ENCODE results near the gene ZNF740.

ZNF740 gene

DNA sequence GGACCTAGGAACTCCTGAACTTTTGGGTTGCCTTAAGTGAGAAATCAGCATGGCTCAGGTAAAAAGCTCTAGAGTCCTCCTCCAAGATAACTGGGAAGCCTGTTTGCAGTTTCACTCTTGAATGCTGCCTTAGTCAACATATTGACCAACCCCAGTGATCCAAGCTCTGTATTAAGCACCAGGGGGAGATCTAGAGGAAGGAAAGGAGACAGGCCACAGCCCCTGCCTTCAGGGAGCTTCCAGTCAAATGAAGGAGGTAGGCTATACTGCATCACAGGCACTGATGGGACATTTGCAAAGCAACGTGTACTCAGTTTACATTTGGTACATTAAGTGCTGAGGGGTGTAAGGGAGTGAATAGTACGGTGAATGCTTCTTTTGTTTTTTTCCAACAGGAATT, 1.4 kb downstream of the ZNF740 start:
- H3K36me3 ChIP-seq (ENCODE audit: control insufficient read depth, insufficient read depth, low read length): no peaks in the 10 kb centered on the region
- no peaks in the 10 kb centered on the region for H3K9me3 ChIP-seq (ENCODE audit: control insufficient read depth, low read length)
- no peak overlapping the region for H3K27ac ChIP-seq
- H3K4me3 ChIP-seq (ENCODE audit: low read depth, low read length): peak overlapping the region; percentile 72
- no peaks in the 10 kb centered on the region for H3K27me3 ChIP-seq (ENCODE audit: control insufficient read depth, insufficient read depth, low read length)
- no peak for TF ChIP-seq CTCF (IDR thresholded peaks at IDR 0.05)
- H3K4me2 ChIP-seq (ENCODE audit: low read length): peak overlapping the region; percentile 79
- no peak overlapping the region for H3K9ac ChIP-seq
- peaks cover 10% of the 10 kb centered on the region for H3K79me2 ChIP-seq
- peaks cover 50% of the 10 kb centered on the region for H3K4me1 ChIP-seq
- H2AFZ ChIP-seq: no peak overlapping the region

DNA sequence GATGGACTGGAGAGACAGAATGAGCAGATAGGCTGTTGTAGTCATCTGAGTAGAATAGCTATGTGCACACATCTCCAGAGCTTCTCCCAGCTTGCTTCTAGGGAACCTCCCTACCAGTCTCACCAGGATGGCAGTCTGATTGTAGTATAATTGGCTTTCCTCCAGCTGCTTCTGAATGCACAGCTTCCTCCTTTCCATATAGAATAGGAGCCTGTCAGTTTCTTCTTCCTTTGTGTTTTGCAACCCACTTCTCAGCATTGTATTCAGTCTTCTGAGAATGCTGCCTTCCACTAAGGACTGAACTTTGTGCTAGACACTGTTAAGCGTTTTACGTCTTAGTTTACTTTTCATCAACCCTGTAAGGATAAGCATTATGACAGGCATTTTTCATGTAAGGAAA, 2.4 kb downstream of the ZNF740 start:
- no peak overlapping the region for H3K9ac ChIP-seq
- no peak for TF ChIP-seq CTCF (IDR thresholded peaks at IDR 0.05)
- peaks cover 54% of the 10 kb centered on the region for H3K4me1 ChIP-seq
- no peaks in the 10 kb centered on the region for H3K27me3 ChIP-seq (ENCODE audit: control insufficient read depth, insufficient read depth, low read length)
- H3K4me3 ChIP-seq (ENCODE audit: low read depth, low read length): no peak overlapping the region
- no peaks in the 10 kb centered on the region for H3K9me3 ChIP-seq (ENCODE audit: control insufficient read depth, low read length)
- no peak overlapping the region for H3K27ac ChIP-seq
- peak overlapping the region; percentile 25 for H3K4me2 ChIP-seq (ENCODE audit: low read length)
- no peak overlapping the region for H2AFZ ChIP-seq
- H3K79me2 ChIP-seq: peaks cover 10% of the 10 kb centered on the region
- no peaks in the 10 kb centered on the region for H3K36me3 ChIP-seq (ENCODE audit: control insufficient read depth, insufficient read depth, low read length)

DNA sequence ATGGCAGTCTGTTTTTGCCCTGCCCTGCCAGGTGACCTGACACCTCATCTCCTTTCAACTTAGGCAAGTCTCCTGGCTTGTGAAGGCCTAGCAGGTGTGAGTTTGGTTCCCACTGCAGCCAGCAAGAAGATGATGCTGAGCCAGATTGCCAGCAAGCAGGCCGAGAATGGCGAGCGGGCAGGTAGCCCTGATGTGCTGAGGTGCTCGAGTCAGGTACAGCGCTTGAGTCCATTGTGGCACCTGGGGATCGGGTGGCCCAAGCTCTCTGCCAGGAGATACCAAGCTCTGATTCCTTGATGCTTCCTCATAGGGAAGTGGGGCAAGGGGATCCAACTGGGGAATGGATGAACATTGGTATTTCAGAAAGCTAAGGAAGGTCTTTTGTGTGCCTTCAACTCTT, 4.3 kb downstream of the ZNF740 start:
- Histone ChIP-seq H3K36me3 (ENCODE audit: control insufficient read depth, insufficient read depth, low read length) (no peaks in the 10 kb centered on the region), H3K27ac (no peak overlapping the region), H3K27me3 (ENCODE audit: control insufficient read depth, insufficient read depth, low read length) (no peaks in the 10 kb centered on the region), H3K4me3 (ENCODE audit: low read depth, low read length) (no peak overlapping the region), H3K4me2 (ENCODE audit: low read length) (no peak overlapping the region), H3K9ac (no peak overlapping the region), H3K4me1 (peaks cover 50% of the 10 kb centered on the region), H3K9me3 (ENCODE audit: control insufficient read depth, low read length) (no peaks in the 10 kb centered on the region), H3K79me2 (peaks cover 6% of the 10 kb centered on the region), H2AFZ (no peak overlapping the region)
- no peak for TF ChIP-seq CTCF (IDR thresholded peaks at IDR 0.05)

DNA sequence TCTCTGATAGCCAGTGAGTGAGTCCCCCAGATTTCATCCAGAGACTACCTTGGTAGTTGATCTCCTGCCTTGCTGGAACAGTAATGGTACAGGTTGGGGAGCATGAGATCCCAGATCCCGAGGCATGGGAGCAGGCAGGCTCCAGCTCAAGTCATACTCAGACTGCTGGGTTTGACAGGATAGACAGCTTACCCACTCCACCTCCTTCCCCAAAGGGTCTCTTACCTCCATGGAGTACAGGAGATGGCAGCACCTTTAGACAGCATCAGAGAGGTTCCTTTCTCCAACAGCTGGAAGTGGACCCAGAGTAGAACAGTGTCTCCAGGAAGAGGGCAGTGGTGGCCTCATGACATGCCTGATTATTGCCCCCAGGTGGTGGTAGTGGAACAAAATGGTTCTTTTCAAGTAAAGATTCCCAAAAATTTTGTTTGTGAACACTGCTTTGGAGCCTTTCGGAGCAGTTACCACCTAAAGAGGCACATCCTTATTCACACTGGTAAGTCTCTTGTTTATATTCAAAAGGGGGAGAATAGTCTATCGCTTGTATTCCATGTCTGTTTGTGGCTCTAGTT, 5.1 kb downstream of the ZNF740 start:
- Histone ChIP-seq H3K4me1 (peaks cover 49% of the 10 kb centered on the region), H3K9ac (no peak overlapping the region), H2AFZ (no peak overlapping the region), H3K4me2 (ENCODE audit: low read length) (no peak overlapping the region), H3K27me3 (ENCODE audit: control insufficient read depth, insufficient read depth, low read length) (no peaks in the 10 kb centered on the region), H3K79me2 (peaks cover 6% of the 10 kb centered on the region), H3K36me3 (ENCODE audit: control insufficient read depth, insufficient read depth, low read length) (no peaks in the 10 kb centered on the region), H3K9me3 (ENCODE audit: control insufficient read depth, low read length) (no peaks in the 10 kb centered on the region), H3K4me3 (ENCODE audit: low read depth, low read length) (no peak overlapping the region), H3K27ac (no peak overlapping the region)
- TF ChIP-seq CTCF (IDR thresholded peaks at IDR 0.05): peak; percentile 18

- Histone ChIP-seq H3K9me3 (ENCODE audit: control insufficient read depth, low read length) (no peaks in the 10 kb centered on the region), H3K4me2 (ENCODE audit: low read length) (peak overlapping the region; percentile 16), H3K4me3 (ENCODE audit: low read depth, low read length) (no peak overlapping the region), H3K9ac (no peak overlapping the region), H2AFZ (no peak overlapping the region), H3K27me3 (ENCODE audit: control insufficient read depth, insufficient read depth, low read length) (no peaks in the 10 kb centered on the region), H3K4me1 (peaks cover 47% of the 10 kb centered on the region), H3K27ac (no peak overlapping the region), H3K36me3 (ENCODE audit: control insufficient read depth, insufficient read depth, low read length) (no peaks in the 10 kb centered on the region), H3K79me2 (peaks cover 6% of the 10 kb centered on the region)
- TF ChIP-seq CTCF (IDR thresholded peaks at IDR 0.05): no peak
These were observed 6.2 kb downstream of the ZNF740 start for GRCh38 chr12:53186745-53187144.
